Neural cell (in vitro differentiated cells): ENCODE measurements around the gene MMUT. TPM values are rescaled to one million over a fixed set of nuclear protein-coding genes. Genes with fewer than 3 reads are reported as not detected.

Experiments used
- H2AFZ ChIP-seq: fragments of 200-600, 300-800 bp; sonication (generic), shearing (Covaris generic); 2 replicates; pipeline ENCODE4 v1.6.0; 2014; ENCODE audit warnings: low read depth, mild to moderate bottlenecking, antibody characterized with exemption, low read length, moderate library complexity
- H3F3A ChIP-seq: fragments of 200-600 bp; shearing (Covaris generic); 2 replicates; pipeline ENCODE4 v1.6.1; 2016; ENCODE audit warnings: mild to moderate bottlenecking, moderate library complexity, mixed read lengths, antibody characterized with exemption, low read length; ENCODE audit not compliant: insufficient read depth, poor library complexity, severe bottlenecking
- H3K27ac ChIP-seq: fragments of 200-600, 300-800 bp; sonication (generic), shearing (Covaris generic); 2 replicates; pipeline ENCODE4 v1.5.1; 2014; ENCODE audit warnings: mild to moderate bottlenecking, low read length, moderate library complexity
- H3K27me3 ChIP-seq: fragments of 300-800, 200-600 bp; sonication (generic), shearing (Covaris generic); 2 replicates; pipeline ENCODE4 v1.6.0; 2014; ENCODE audit warnings: mild to moderate bottlenecking, low read depth, low read length, moderate library complexity; ENCODE audit not compliant: insufficient read depth
- H3K36me3 ChIP-seq: fragments of 300-800, 200-600 bp; sonication (generic), shearing (Covaris generic); 2 replicates; pipeline ENCODE4 v1.5.1; 2014; ENCODE audit warnings: mild to moderate bottlenecking, antibody characterized with exemption, low read length, moderate library complexity; ENCODE audit not compliant: insufficient read depth
- H3K4me2 ChIP-seq: fragments of 300-800, 200-600 bp; sonication (generic), shearing (Covaris generic); 2 replicates; pipeline ENCODE4 v1.6.0; 2014; ENCODE audit warnings: mild to moderate bottlenecking, low read length
- H3K4me3 ChIP-seq: fragments of 300-800, 200-600 bp; sonication (generic), shearing (Covaris generic); 2 replicates; pipeline ENCODE4 v1.5.1; 2014; ENCODE audit warnings: mild to moderate bottlenecking, low read length, moderate library complexity
- H3K79me2 ChIP-seq: fragments of 200-600 bp; shearing (Covaris generic); replicated peaks from 2 replicates; pipeline ENCODE4 v1.6.0; 2014; ENCODE audit warnings: mild to moderate bottlenecking, low read length, moderate library complexity; ENCODE audit not compliant: insufficient read depth
- H3K9ac ChIP-seq: fragments of 300-800, 200-600 bp; sonication (generic), shearing (Covaris generic); 2 replicates; pipeline ENCODE4 v1.6.1; 2016; ENCODE audit warnings: mild to moderate bottlenecking, low read length, mixed read lengths
- H3K9me2 ChIP-seq: fragments of 200-600 bp; shearing (Covaris generic); 2 replicates; pipeline ENCODE4 v1.6.1; 2016; ENCODE audit warnings: mild to moderate bottlenecking, low read length, mixed read lengths; ENCODE audit not compliant: insufficient read depth
- H3K9me3 ChIP-seq: fragments of 200-600, 300-800 bp; sonication (generic), shearing (Covaris generic); 2 replicates; pipeline ENCODE4 v1.6.1; 2016; ENCODE audit warnings: mild to moderate bottlenecking, mixed run types, low read length, moderate library complexity, mixed read lengths
- H4K20me1 ChIP-seq: fragments of 200-600 bp; shearing (Covaris generic); 2 replicates; pipeline ENCODE4 v1.6.1; 2016; ENCODE audit warnings: mild to moderate bottlenecking, mixed run types; ENCODE audit not compliant: insufficient read depth
- EP300 ChIP-seq: fragments of 450-650 bp; conservative IDR thresholded peaks from 2 replicates; pipeline ENCODE4 v1.6.1; 2014; ENCODE audit warnings: antibody characterized with exemption, mild to moderate bottlenecking, moderate library complexity; ENCODE audit not compliant: poor library complexity, severe bottlenecking
- EZH2 ChIP-seq: fragments of 200-600, 300-800 bp; shearing (Covaris generic), sonication (generic); IDR thresholded peaks from 2 replicates; pipeline ENCODE4 v1.6.1; 2014; ENCODE audit warnings: antibody characterized with exemption, low read length, borderline replicate concordance, mild to moderate bottlenecking; ENCODE audit not compliant: insufficient read depth, poor library complexity, severe bottlenecking
- MXI1 ChIP-seq: fragments of 450-650 bp; conservative IDR thresholded peaks from 2 replicates; pipeline ENCODE4 v1.6.1; 2014; ENCODE audit warnings: antibody characterized with exemption, mild to moderate bottlenecking; ENCODE audit not compliant: poor library complexity, severe bottlenecking
- POLR2AphosphoS5 ChIP-seq: IDR thresholded peaks from 2 replicates; pipeline ENCODE4 v1.6.1; 2012
- RAD21 ChIP-seq: fragments of 450-650 bp; conservative IDR thresholded peaks from 2 replicates; pipeline ENCODE4 v1.6.1; 2014; ENCODE audit warnings: antibody characterized with exemption, mild to moderate bottlenecking, moderate library complexity
- SMC3 ChIP-seq: fragments of 450-650 bp; conservative IDR thresholded peaks from 2 replicates; pipeline ENCODE4 v1.6.1; 2014; ENCODE audit warnings: antibody characterized with exemption, mild to moderate bottlenecking, moderate library complexity; ENCODE audit not compliant: poor library complexity
- TAF1 ChIP-seq: IDR thresholded peaks from 2 replicates; pipeline ENCODE4 v1.6.1; 2012; ENCODE audit warnings: low read depth
- polyA plus RNA-seq: library from polyadenylated mRNA; depleted of rRNA; stranded (reverse); fragments of >200 nt; gene quantifications from 2 replicates; pipeline ENCODE4 v1.2.3, GENCODE V29; 2014
- TF ChIP-seq, protein P1 (sequence below): fragments of 450-650 bp; IDR thresholded peaks from 2 replicates; pipeline ENCODE4 v1.5.1; 2014; ENCODE audit warnings: antibody characterized with exemption, mild to moderate bottlenecking, moderate library complexity; ENCODE audit not compliant: poor library complexity, severe bottlenecking
- TF ChIP-seq, protein P2 (sequence below): IDR thresholded peaks from 2 replicates; pipeline ENCODE4 v1.6.1; 2012; ENCODE audit warnings: borderline replicate concordance

The MMUT gene
- polyA plus RNA-seq, 1 donor from 2014 or later, result 24.0 TPM

DNA sequence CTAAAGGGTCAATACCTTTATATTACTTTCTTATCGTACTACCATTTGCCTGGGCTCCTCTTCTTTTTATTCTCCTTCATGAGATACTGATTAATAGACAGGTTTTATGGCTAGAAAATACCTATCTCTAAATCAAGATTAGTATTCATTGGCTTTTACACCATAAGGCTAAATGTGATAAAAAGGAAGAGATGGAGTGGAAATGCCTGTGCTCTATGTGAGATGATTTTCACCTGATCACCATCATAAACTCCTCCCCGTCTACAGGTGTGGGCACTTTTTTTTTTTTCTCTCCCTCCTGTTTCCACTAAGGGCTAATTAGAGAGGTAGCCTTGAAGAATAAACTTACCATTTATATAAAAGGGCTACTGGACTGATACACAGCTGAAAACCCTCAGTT is 36.6 kb upstream of the MMUT start, which contains the start of gene GLYATL3:
GLYATL3 (plus strand) TSS at position 301 of the 400 bp plus-strand sequence. CDS start 12,068 bp downstream, outside the sequence.
- Histone ChIP-seq H3K9me2 (no peaks in the 10 kb centered on the region), H3K27ac (no peak within 1 kb of the TSS)
- TF ChIP-seq EP300 (no peak), SMC3 (no peak), EZH2 (no peak), POLR2AphosphoS5 (no peak), RAD21 (no peak), MXI1 (no peak), TAF1 (no peak)
- TF ChIP-seq, protein P1, sequence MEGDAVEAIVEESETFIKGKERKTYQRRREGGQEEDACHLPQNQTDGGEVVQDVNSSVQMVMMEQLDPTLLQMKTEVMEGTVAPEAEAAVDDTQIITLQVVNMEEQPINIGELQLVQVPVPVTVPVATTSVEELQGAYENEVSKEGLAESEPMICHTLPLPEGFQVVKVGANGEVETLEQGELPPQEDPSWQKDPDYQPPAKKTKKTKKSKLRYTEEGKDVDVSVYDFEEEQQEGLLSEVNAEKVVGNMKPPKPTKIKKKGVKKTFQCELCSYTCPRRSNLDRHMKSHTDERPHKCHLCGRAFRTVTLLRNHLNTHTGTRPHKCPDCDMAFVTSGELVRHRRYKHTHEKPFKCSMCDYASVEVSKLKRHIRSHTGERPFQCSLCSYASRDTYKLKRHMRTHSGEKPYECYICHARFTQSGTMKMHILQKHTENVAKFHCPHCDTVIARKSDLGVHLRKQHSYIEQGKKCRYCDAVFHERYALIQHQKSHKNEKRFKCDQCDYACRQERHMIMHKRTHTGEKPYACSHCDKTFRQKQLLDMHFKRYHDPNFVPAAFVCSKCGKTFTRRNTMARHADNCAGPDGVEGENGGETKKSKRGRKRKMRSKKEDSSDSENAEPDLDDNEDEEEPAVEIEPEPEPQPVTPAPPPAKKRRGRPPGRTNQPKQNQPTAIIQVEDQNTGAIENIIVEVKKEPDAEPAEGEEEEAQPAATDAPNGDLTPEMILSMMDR, result no peak
- TF ChIP-seq, protein P2, sequence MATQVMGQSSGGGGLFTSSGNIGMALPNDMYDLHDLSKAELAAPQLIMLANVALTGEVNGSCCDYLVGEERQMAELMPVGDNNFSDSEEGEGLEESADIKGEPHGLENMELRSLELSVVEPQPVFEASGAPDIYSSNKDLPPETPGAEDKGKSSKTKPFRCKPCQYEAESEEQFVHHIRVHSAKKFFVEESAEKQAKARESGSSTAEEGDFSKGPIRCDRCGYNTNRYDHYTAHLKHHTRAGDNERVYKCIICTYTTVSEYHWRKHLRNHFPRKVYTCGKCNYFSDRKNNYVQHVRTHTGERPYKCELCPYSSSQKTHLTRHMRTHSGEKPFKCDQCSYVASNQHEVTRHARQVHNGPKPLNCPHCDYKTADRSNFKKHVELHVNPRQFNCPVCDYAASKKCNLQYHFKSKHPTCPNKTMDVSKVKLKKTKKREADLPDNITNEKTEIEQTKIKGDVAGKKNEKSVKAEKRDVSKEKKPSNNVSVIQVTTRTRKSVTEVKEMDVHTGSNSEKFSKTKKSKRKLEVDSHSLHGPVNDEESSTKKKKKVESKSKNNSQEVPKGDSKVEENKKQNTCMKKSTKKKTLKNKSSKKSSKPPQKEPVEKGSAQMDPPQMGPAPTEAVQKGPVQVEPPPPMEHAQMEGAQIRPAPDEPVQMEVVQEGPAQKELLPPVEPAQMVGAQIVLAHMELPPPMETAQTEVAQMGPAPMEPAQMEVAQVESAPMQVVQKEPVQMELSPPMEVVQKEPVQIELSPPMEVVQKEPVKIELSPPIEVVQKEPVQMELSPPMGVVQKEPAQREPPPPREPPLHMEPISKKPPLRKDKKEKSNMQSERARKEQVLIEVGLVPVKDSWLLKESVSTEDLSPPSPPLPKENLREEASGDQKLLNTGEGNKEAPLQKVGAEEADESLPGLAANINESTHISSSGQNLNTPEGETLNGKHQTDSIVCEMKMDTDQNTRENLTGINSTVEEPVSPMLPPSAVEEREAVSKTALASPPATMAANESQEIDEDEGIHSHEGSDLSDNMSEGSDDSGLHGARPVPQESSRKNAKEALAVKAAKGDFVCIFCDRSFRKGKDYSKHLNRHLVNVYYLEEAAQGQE, result no peak

DNA sequence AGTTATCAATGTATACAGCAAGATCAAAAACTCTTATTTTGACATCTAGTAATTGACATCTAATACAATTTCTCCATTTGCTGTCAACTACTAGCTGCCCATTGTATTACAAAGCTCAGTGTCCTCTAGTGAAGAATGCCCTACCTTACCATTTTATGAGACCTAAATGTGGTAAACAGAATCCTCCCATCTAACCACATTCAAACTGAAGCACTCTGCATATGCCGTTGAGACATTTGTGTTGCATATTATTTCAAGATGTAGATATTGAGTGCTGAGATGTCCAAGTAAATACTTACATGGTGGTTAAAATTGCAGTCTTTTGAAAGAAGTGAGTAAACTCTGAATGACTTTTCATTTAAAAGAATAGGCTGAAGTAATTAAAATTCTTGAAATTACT is 36.1 kb upstream of the MMUT start:
- Histone ChIP-seq H3K4me2 (no peak overlapping the region), H4K20me1 (no peaks in the 10 kb centered on the region), H3K4me3 (no peak overlapping the region), H3K9me3 (no peaks in the 10 kb centered on the region), H3F3A (no peaks in the 10 kb centered on the region), H3K27me3 (no peaks in the 10 kb centered on the region), H3K27ac (no peak overlapping the region), H3K9me2 (no peaks in the 10 kb centered on the region), H3K79me2 (no peaks in the 10 kb centered on the region), H3K9ac (no peak overlapping the region), H2AFZ (no peak overlapping the region), H3K36me3 (no peaks in the 10 kb centered on the region)
- TF ChIP-seq TAF1, result no peak
- TF ChIP-seq, protein P2, result no peak
- TF ChIP-seq EP300, result no peak
- TF ChIP-seq POLR2AphosphoS5, result no peak
- TF ChIP-seq EZH2, result no peak
- TF ChIP-seq, protein P1, result no peak
- no peak for TF ChIP-seq SMC3
- TF ChIP-seq RAD21, result no peak
- no peak for TF ChIP-seq MXI1

More for the DNA sequence above, 36.6 kb upstream of the MMUT start, which contains the start of gene GLYATL3:
- no peaks in the 10 kb centered on the region for H4K20me1 ChIP-seq
- H3K4me2 ChIP-seq, result no peak within 1 kb of the TSS
- H3K4me3 ChIP-seq, result no peak within 1 kb of the TSS
- no peak within 1 kb of the TSS for H3K9ac ChIP-seq
- no peaks in the 10 kb centered on the region for H3K27me3 ChIP-seq
- no peaks in the 10 kb centered on the region for H3K79me2 ChIP-seq
- H3K36me3 ChIP-seq, result no peaks in the 10 kb centered on the region
- H3F3A ChIP-seq, result no peaks in the 10 kb centered on the region
- no peaks in the 10 kb centered on the region for H3K9me3 ChIP-seq
- H2AFZ ChIP-seq, result no peak within 1 kb of the TSS
